IPS DF 6.9 (cell line): Measurements from ENCODE around the gene KLHDC8A.
A peak's percentile ranks its signal among the peaks of the same experiment; 100 is the strongest.
"Not testable (repeated sequence)": the region's sequence is repeated elsewhere in the genome, so short reads cannot be mapped to it uniquely, and the experiment has no call there.

ENCODE experiments used
- DNase-seq: peaks from one replicate; pipeline ENCODE4 v3.0.0-alpha.2; 2013; ENCODE audit warnings: low read depth, low spot score
- H3K27ac ChIP-seq: one replicate; pipeline ENCODE4 v1.5.1; 2013; ENCODE audit warnings: low read length, control low read depth
- H3K27me3 ChIP-seq: 2 replicates; pipeline ENCODE4 v1.6.1; 2013; ENCODE audit warnings: mild to moderate bottlenecking, low read length; ENCODE audit not compliant: control insufficient read depth, insufficient read depth
- H3K36me3 ChIP-seq: 2 replicates; pipeline ENCODE4 v1.6.1; 2013; ENCODE audit warnings: low read length; ENCODE audit not compliant: control insufficient read depth, insufficient read depth
- H3K4me1 ChIP-seq: 2 replicates; pipeline ENCODE4 v1.6.1; 2013; ENCODE audit warnings: low read length; ENCODE audit not compliant: control insufficient read depth, insufficient read depth
- H3K4me3 ChIP-seq: 2 replicates; pipeline ENCODE4 v1.5.1; 2013; ENCODE audit warnings: mild to moderate bottlenecking, low read length
- H3K9me3 ChIP-seq: 2 replicates; pipeline ENCODE4 v1.6.1; 2013; ENCODE audit warnings: low read length, inconsistent platforms; ENCODE audit not compliant: control insufficient read depth, insufficient read depth
- WGBS: extraction: QIAGEN DNeasy Blood & Tissue Kit; methylation state at CpG from one replicate; pipeline ENCODE4 v1.1.7; 2013; ENCODE audit warnings: mixed read lengths, missing lambda C conversion rate; ENCODE audit not compliant: insufficient read length, insufficient coverage; 5-methylcytosine and 5-hydroxymethylcytosine counted together

Gene KLHDC8A

GRCh38 chr1:205306929-205307566 lies 49.7 kb downstream of the KLHDC8A start:
- DNase-seq: no peak
- no CpG with 5 or more reads among the region's 7 CpGs for WGBS
- no peaks in the 10 kb centered on the region for H3K27me3 ChIP-seq

GRCh38 chr1:205304695-205305070 lies 52.0 kb downstream of the KLHDC8A start:
- Histone ChIP-seq H3K9me3 (no peaks in the 10 kb centered on the region), H3K36me3 (peaks cover 54% of the 10 kb centered on the region), H3K27me3 (no peaks in the 10 kb centered on the region), H3K27ac (no peak overlapping the region), H3K4me1 (peaks cover 7% of the 10 kb centered on the region), H3K4me3 (no peak overlapping the region)
- no peak for DNase-seq
- WGBS: no CpG with 5 or more reads among the region's 1 CpG

More at GRCh38 chr1:205306929-205307566, 49.7 kb downstream of the KLHDC8A start:
- Histone ChIP-seq H3K9me3 (no peaks in the 10 kb centered on the region), H3K4me3 (no peak overlapping the region), H3K27ac (no peak overlapping the region), H3K36me3 (peaks cover 68% of the 10 kb centered on the region), H3K4me1 (peaks cover 3% of the 10 kb centered on the region; the same call in 1 of the 2 replicates)

- Histone ChIP-seq H3K9me3 (no peaks in the 10 kb centered on the region), H3K27me3 (no peaks in the 10 kb centered on the region), H3K4me1 (peaks cover 7% of the 10 kb centered on the region), H3K36me3 (peaks cover 53% of the 10 kb centered on the region), H3K4me3 (no peak overlapping the region), H3K27ac (no peak overlapping the region)
- no peak for DNase-seq
- no CpG with 5 or more reads among the region's 19 CpGs for WGBS
These were observed 52.6 kb downstream of the KLHDC8A start for GRCh38 chr1:205304046-205304694.

- H3K4me3 ChIP-seq: no peak overlapping the region
- H3K36me3 ChIP-seq: peaks cover 49% of the 10 kb centered on the region
- no peaks in the 10 kb centered on the region for H3K9me3 ChIP-seq
- WGBS: no CpG with 5 or more reads among the region's 20 CpGs
- peaks cover 11% of the 10 kb centered on the region for H3K4me1 ChIP-seq
- H3K27me3 ChIP-seq: no peaks in the 10 kb centered on the region
- DNase-seq: no peak
- no peak overlapping the region for H3K27ac ChIP-seq
These were observed 53.4 kb downstream of the KLHDC8A start for GRCh38 chr1:205303247-205303888.

- Histone ChIP-seq H3K36me3 (peaks cover 37% of the 10 kb centered on the region), H3K4me1 (peaks cover 14% of the 10 kb centered on the region), H3K4me3 (no peak overlapping the region), H3K27ac (peak overlapping the region; percentile 74), H3K27me3 (no peaks in the 10 kb centered on the region), H3K9me3 (no peaks in the 10 kb centered on the region)
- no peak for DNase-seq
- no CpG with 5 or more reads among the region's 6 CpGs for WGBS
These were observed 54.7 kb downstream of the KLHDC8A start for GRCh38 chr1:205301842-205302588.

GRCh38 chr1:205301205-205301821 lies 55.4 kb downstream of the KLHDC8A start:
- H3K4me1 ChIP-seq: peaks cover 14% of the 10 kb centered on the region
- H3K36me3 ChIP-seq: peaks cover 30% of the 10 kb centered on the region
- no peaks in the 10 kb centered on the region for H3K9me3 ChIP-seq
- peak; percentile 99 for DNase-seq
- WGBS: no CpG with 5 or more reads among the region's 14 CpGs
- no peak overlapping the region for H3K4me3 ChIP-seq
- H3K27ac ChIP-seq: peak overlapping the region; percentile 4
- H3K27me3 ChIP-seq: no peaks in the 10 kb centered on the region

- Histone ChIP-seq H3K4me1 (peaks cover 16% of the 10 kb centered on the region), H3K27me3 (no peaks in the 10 kb centered on the region), H3K27ac (no peak overlapping the region), H3K4me3 (no peak overlapping the region), H3K9me3 (no peaks in the 10 kb centered on the region), H3K36me3 (peaks cover 22% of the 10 kb centered on the region)
- no CpG with 5 or more reads among the region's 9 CpGs for WGBS
- DNase-seq: no peak
These were observed 56.6 kb downstream of the KLHDC8A start for GRCh38 chr1:205300149-205300548.

GRCh38 chr1:205298191-205298994 lies 58.3 kb downstream of the KLHDC8A start:
- no peaks in the 10 kb centered on the region for H3K27me3 ChIP-seq
- no peak for DNase-seq
- H3K9me3 ChIP-seq: no peaks in the 10 kb centered on the region
- peaks cover 24% of the 10 kb centered on the region for H3K4me1 ChIP-seq
- H3K36me3 ChIP-seq: peaks cover 5% of the 10 kb centered on the region
- H3K27ac ChIP-seq: no peak overlapping the region
- no peak overlapping the region for H3K4me3 ChIP-seq
- WGBS: no CpG with 5 or more reads among the region's 9 CpGs

GRCh38 chr1:205297546-205298177 lies 59.1 kb downstream of the KLHDC8A start:
- no CpG with 5 or more reads among the region's 5 CpGs for WGBS
- H3K4me1 ChIP-seq: peaks cover 23% of the 10 kb centered on the region
- H3K4me3 ChIP-seq, H3K9me3 ChIP-seq, H3K27ac ChIP-seq, H3K36me3 ChIP-seq, H3K27me3 ChIP-seq, DNase-seq: not testable (repeated sequence)
